Endothelial cell of umbilical vein (primary cell): Measurements from ENCODE around the gene DNAH3.

Source experiments
- EZH2 ChIP-seq: IDR thresholded peaks from 2 replicates; pipeline ENCODE4 v1.6.1; 2012; ENCODE audit warnings: borderline replicate concordance, low read depth, mild to moderate bottlenecking, moderate library complexity, low read length, inconsistent platforms; ENCODE audit not compliant: severe bottlenecking
- JUN ChIP-seq: IDR thresholded peaks from 2 replicates; pipeline ENCODE4 v1.6.1; 2011; ENCODE audit warnings: borderline replicate concordance, low read depth; ENCODE audit not compliant: insufficient read length, insufficient read depth
- MYC ChIP-seq: IDR thresholded peaks from one replicate; pipeline ENCODE4 v1.6.1; 2011; ENCODE audit warnings: mild to moderate bottlenecking, low read depth, low read length
- POLR2A ChIP-seq: IDR thresholded peaks from 2 replicates; pipeline ENCODE4 v1.6.1; 2012; ENCODE audit warnings: low read depth, mild to moderate bottlenecking, control low read depth, low read length
- POLR2AphosphoS5 ChIP-seq: IDR thresholded peaks from 2 replicates; pipeline ENCODE4 v1.6.1; 2012; ENCODE audit warnings: low read depth, mild to moderate bottlenecking, control low read depth, low read length, moderate library complexity; ENCODE audit not compliant: insufficient read depth
- TF ChIP-seq, protein P1 (sequence below), 2 donors: IDR thresholded peaks; 1 replicate in 1 of 2; 2 replicates in 1 of 2; pipeline ENCODE4 v1.5.1; 2011; ENCODE audit warnings: low read length in 2 of 2, mild to moderate bottlenecking in 2 of 2, moderate library complexity in 2 of 2, control low read depth in 1 of 2, inconsistent platforms in 1 of 2, low read depth in 1 of 2; ENCODE audit not compliant: insufficient read depth in 1 of 2; ENCODE audit errors: extremely low read depth in 1 of 2
- TF ChIP-seq, protein P2 (sequence below): IDR thresholded peaks from 2 replicates; pipeline ENCODE4 v1.6.1; 2011; ENCODE audit not compliant: insufficient read depth, insufficient read length

- TF ChIP-seq EZH2 (no peak), MYC (no peak), JUN (no peak), POLR2AphosphoS5 (no peak), POLR2A (no peak)
- TF ChIP-seq, protein P1, sequence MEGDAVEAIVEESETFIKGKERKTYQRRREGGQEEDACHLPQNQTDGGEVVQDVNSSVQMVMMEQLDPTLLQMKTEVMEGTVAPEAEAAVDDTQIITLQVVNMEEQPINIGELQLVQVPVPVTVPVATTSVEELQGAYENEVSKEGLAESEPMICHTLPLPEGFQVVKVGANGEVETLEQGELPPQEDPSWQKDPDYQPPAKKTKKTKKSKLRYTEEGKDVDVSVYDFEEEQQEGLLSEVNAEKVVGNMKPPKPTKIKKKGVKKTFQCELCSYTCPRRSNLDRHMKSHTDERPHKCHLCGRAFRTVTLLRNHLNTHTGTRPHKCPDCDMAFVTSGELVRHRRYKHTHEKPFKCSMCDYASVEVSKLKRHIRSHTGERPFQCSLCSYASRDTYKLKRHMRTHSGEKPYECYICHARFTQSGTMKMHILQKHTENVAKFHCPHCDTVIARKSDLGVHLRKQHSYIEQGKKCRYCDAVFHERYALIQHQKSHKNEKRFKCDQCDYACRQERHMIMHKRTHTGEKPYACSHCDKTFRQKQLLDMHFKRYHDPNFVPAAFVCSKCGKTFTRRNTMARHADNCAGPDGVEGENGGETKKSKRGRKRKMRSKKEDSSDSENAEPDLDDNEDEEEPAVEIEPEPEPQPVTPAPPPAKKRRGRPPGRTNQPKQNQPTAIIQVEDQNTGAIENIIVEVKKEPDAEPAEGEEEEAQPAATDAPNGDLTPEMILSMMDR (IDR thresholded peaks at IDR 0.05; ENCODE audit: extremely low read depth in 1 of 2, insufficient read depth in 1 of 2, low read depth in 1 of 2, low read length in 2 of 2): no peak
- TF ChIP-seq, protein P2, sequence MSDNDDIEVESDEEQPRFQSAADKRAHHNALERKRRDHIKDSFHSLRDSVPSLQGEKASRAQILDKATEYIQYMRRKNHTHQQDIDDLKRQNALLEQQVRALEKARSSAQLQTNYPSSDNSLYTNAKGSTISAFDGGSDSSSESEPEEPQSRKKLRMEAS: no peak
Observed at GRCh38 chr16:20920091-20920490, 230.6 kb downstream of the DNAH3 start.
